ENCODE measurements around the gene POLDIP2. TPM values are rescaled to one million over a fixed set of nuclear protein-coding genes. Genes with fewer than 3 reads are reported as not detected.
A peak's percentile ranks its signal among the peaks of the same experiment; 100 is the strongest.

POLDIP2 gene
- total RNA-seq, 4 donors from 2014 or later, result 54.9 to 95.3 (median 66.5) TPM

DNA sequence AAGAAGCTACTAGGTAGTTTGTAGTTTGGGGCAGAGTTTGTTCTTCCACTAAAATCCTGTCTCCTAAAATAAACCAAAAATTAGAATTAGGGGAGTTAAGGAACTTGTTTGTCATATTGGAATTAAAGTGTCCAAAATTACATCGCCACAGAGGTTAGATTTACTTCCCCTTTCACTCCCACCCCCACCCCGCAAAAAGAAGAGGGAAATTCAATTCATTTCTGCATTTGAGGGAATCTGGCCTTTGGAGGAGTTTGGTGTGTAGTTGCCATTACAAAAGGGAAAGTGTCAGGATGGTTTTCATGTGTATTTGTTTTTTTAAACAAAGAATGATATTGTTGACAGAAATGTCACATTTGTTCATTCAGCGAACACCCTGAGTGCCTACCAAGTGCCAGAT, 32.5 kb downstream of the POLDIP2 start:
- no peak for DNase-seq
- in situ Hi-C loops (cut with MboI; ENCODE audit: low pct_ligation_motif_present in 1 of 4, low pct_unique_long_range_greater_than_20kb in 1 of 4, low sequenced_read_pairs in 3 of 4) (no loop called here), intact Hi-C loops (cut with DNase I; ENCODE audit: low total_unique reads) (no loop called here)
- H3K4me1 ChIP-seq, result peaks cover 0 to 31% (median 9%) of the 10 kb centered on the region in 4 donors
- H3K4me3 ChIP-seq, result no peak overlapping the region
- H3K27me3 ChIP-seq, result no peaks in the 10 kb centered on the region
- peaks cover 0 to 17% (median 6%) of the 10 kb centered on the region in 4 donors for H3K36me3 ChIP-seq
- H3K27ac ChIP-seq, result no peak overlapping the region
- 83 to 87% methylated on average over 3 of the region's 3 CpGs for WGBS, 2 donors (ENCODE audit: low coverage in 1 of 2)
- TF ChIP-seq EP300 (IDR thresholded peaks at IDR 0.05; ENCODE audit: low read depth) (no peak), POLR2AphosphoS5 (IDR thresholded peaks at IDR 0.05) (no peak), POLR2A (IDR thresholded peaks at IDR 0.05) (no peak), CTCF (IDR thresholded peaks at IDR 0.05) (no peak)
- H3K9me3 ChIP-seq, result no peaks in the 10 kb centered on the region

DNA sequence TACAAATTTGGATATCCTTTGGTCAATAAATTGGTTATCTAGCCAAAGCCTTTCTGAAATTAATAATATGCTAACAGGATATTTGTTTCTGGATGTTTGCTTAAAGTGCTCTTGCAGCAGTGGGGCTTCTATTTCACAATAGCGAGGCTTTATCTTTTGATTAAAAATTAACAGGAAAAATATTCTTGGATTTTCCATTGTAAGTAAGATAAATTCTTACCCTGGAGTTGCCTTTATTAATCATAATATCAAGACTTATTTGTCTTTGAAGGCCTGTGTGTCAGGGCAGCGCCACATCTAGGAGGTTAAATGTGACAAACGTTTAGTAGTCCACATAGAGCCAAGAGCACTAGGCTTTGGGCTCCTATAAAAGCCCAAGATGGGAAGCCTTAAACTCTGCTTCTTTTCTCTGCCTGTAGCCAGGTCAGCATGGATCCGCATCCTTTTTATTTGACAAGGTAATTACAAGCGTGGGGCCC, 33.0 kb downstream of the POLDIP2 start:
- intact Hi-C loops (cut with DNase I; ENCODE audit: low total_unique reads), result no loop called here
- H3K9me3 ChIP-seq, result no peaks in the 10 kb centered on the region
- WGBS, 2 donors (ENCODE audit: low coverage in 1 of 2), result 81 to 85% methylated on average over 2 to 5 of the region's 5 CpGs
- no peaks in the 10 kb centered on the region for H3K27me3 ChIP-seq
- DNase-seq, result no peak
- no peak overlapping the region for H3K27ac ChIP-seq
- in situ Hi-C loops (cut with MboI; ENCODE audit: low pct_ligation_motif_present in 1 of 4, low pct_unique_long_range_greater_than_20kb in 1 of 4, low sequenced_read_pairs in 3 of 4), result no loop called here
- H3K4me1 ChIP-seq, result peaks cover 0 to 36% (median 14%) of the 10 kb centered on the region in 4 donors
- H3K36me3 ChIP-seq, result peaks cover 0 to 14% (median 6%) of the 10 kb centered on the region in 4 donors
- H3K4me3 ChIP-seq, result no peak overlapping the region
- no peak for TF ChIP-seq POLR2A (IDR thresholded peaks at IDR 0.05)
- TF ChIP-seq EP300 (IDR thresholded peaks at IDR 0.05; ENCODE audit: low read depth), result no peak
- TF ChIP-seq CTCF (IDR thresholded peaks at IDR 0.05), result no peak
- TF ChIP-seq POLR2AphosphoS5 (IDR thresholded peaks at IDR 0.05), result no peak

DNA sequence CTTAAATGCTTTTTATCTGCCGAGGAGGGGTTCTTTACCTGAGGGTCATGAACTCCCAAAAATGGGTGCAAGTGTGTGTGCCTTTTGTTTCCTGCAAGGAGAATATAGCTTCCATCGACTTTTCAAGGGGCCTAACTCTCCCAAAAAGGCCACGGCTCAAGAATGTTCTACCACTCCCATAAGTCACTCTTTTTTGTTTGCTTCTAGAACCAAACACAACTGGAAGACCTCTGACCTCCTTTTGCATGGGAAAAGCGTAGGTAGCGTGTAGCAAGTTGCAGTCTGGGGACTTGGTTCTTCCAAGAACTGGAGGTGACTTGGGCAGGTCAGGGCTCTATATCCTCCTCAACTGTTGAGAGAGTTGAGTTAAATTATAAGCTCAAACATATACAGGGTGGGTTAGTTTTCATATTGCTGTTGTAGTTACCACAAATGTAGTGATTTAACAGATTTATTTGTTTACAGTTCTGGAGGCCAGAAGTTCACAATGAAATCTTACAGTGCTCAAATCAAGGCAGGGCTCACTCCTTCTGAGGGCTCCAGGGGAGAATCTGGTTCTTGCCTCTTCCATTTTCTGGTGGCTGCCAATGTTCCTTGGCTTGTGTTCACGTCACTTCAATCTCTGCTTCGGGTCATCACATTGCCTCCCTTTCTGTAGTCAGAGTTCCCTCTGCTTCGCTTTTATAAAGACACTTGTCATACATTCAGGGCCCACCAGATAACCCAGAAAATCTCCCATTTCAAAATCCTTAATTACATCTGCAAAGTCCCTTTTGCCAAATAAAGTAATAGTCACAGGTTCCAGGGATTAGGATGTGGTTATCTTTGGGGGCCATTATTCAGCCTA, 36.9 kb downstream of the POLDIP2 start:
- peak overlapping the region in 3 of 4 donors; percentile 54 to 64 (median 59) for H3K4me3 ChIP-seq
- in situ Hi-C loops (cut with MboI; ENCODE audit: low pct_ligation_motif_present in 1 of 4, low pct_unique_long_range_greater_than_20kb in 1 of 4, low sequenced_read_pairs in 3 of 4), result no loop called here
- H3K4me1 ChIP-seq, result peaks cover 7 to 34% (median 20%) of the 10 kb centered on the region in 4 donors
- TF ChIP-seq EP300 (IDR thresholded peaks at IDR 0.05; ENCODE audit: low read depth) (no peak), POLR2A (IDR thresholded peaks at IDR 0.05) (no peak), CTCF (IDR thresholded peaks at IDR 0.05) (no peak)
- H3K36me3 ChIP-seq, result no peaks in the 10 kb centered on the region
- H3K27me3 ChIP-seq, result no peaks in the 10 kb centered on the region
- no peak for DNase-seq
- H3K9me3 ChIP-seq, result no peaks in the 10 kb centered on the region
- intact Hi-C loops (cut with DNase I; ENCODE audit: low total_unique reads), result no loop called here
- H3K27ac ChIP-seq, result peak overlapping the region in 3 of 4 donors; percentile 69 to 82 (median 80)
- WGBS, 2 donors (ENCODE audit: low coverage in 1 of 2), result 52 to 59% methylated on average over 6 to 8 of the region's 8 CpGs

DNA sequence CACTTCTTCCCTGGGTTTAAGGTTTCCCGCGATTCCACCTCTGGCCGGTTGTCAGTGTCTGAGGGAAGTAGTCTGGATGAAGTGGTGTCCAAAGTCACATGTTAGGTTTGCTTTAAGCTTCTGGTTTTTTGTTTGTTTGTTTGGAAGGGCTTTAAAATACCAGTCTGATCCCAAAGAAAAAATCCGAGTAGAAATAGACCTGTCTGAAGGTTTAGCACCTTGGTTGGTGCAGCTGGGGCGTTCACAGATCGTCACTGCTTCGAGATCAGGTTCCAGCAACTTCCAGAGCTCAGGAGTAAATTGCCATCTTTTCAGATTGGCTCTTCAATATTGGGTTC, 37.8 kb downstream of the POLDIP2 start:
- WGBS, 2 donors (ENCODE audit: low coverage in 1 of 2), result 3 to 4% methylated on average over 5 to 7 of the region's 7 CpGs
- Histone ChIP-seq H3K4me1 (peaks cover 7 to 28% (median 19%) of the 10 kb centered on the region in 4 donors), H3K9me3 (no peaks in the 10 kb centered on the region), H3K27ac (peak overlapping the region; percentile 69 to 82 (median 80)), H3K36me3 (no peaks in the 10 kb centered on the region), H3K4me3 (peak overlapping the region; percentile 50 to 64 (median 56)), H3K27me3 (no peaks in the 10 kb centered on the region)
- TF ChIP-seq EP300 (IDR thresholded peaks at IDR 0.05; ENCODE audit: low read depth) (no peak), POLR2AphosphoS5 (IDR thresholded peaks at IDR 0.05) (no peak), POLR2A (IDR thresholded peaks at IDR 0.05) (no peak), CTCF (IDR thresholded peaks at IDR 0.05) (no peak)
- DNase-seq, result no peak
- intact Hi-C loops (cut with DNase I; ENCODE audit: low total_unique reads) (no loop called here), in situ Hi-C loops (cut with MboI; ENCODE audit: low pct_ligation_motif_present in 1 of 4, low pct_unique_long_range_greater_than_20kb in 1 of 4, low sequenced_read_pairs in 3 of 4) (no loop called here)
